Stimulated activated naive CD8-positive, alpha-beta T cell treated with anti-CD3 and anti-CD28 coated beads, Interleukin-15, Interleukin-2, amounts not matched to agents 100 ng/mL and 50 ng/mL, for 24 hours (primary cell): ENCODE data around the gene LRIG1.
A peak's percentile ranks its signal among the peaks of the same experiment; 100 is the strongest.

Experiments used
- H3K27ac Mint-ChIP-seq: one replicate; pipeline ENCODE4 v1.8.0; 2021; ENCODE audit warnings: mild to moderate bottlenecking, mixed read lengths
- H3K27me3 Mint-ChIP-seq: one replicate; pipeline ENCODE4 v1.8.0; 2021; ENCODE audit warnings: mixed read lengths
- H3K36me3 Mint-ChIP-seq: one replicate; pipeline ENCODE4 v1.8.0; 2021; ENCODE audit warnings: low read depth, mixed read lengths
- H3K4me1 Mint-ChIP-seq: one replicate; pipeline ENCODE4 v1.8.0; 2021; ENCODE audit warnings: low read depth, mixed read lengths
- H3K4me3 Mint-ChIP-seq: one replicate; pipeline ENCODE4 v1.8.0; 2021; ENCODE audit warnings: mild to moderate bottlenecking, mixed read lengths
- H3K9me3 Mint-ChIP-seq: one replicate; pipeline ENCODE4 v1.8.0; 2021; ENCODE audit warnings: mixed read lengths

LRIG1 gene

DNA sequence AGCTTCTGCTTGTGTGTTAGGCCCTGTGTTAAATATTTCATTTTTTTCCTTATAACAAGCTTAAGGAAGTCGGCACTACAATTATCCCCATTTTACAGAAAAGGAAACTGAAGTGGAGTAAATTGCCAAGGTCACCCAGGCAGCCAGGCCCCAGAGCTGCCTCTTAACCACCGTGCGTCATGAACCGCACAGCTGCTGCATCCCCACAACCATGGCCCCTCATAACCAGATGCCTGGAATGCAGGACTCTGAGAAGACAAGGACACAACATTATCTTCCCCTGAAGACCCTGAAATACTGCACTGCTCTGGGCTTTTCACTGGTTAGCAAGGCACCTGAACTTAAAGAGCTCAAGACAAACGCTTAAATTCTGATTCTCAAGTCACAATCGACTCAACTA is 14.6 kb downstream of the LRIG1 start:
- Mint-ChIP-seq H3K9me3 (no peaks in the 10 kb centered on the region), H3K4me1 (peaks cover 83% of the 10 kb centered on the region), H3K4me3 (no peak overlapping the region), H3K36me3 (peaks cover 3% of the 10 kb centered on the region), H3K27me3 (no peaks in the 10 kb centered on the region), H3K27ac (no peak overlapping the region)

DNA sequence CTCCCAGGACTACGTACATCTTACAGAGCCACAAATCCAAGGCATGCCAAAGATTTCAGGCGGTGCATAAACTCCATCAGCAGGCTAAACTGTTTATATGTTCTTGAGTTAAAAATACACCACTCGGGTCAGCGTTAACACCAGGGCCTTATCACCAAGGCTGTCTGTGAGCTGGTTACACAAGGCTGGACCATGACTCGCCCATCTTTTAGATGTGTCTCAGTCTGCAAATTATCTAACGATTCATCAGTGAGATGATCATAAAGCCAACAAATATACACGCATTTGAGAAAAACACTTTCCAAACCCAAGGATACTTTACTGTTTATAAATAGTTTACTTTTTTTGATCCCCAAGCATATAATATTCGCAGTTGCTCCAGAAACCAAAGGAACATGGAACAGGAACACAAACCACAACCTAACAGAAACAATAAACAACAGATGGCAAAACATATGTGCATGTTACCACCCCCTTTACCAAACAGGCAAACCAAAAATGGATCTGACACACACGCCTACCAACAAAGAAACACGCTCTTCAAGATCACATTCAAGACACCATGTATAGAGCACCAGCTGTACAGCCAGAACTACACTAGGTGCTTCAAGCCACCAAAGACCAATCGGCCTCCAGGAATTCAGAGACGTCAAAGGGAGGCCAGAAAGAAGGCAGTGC is 15.4 kb downstream of the LRIG1 start:
- H3K4me3 Mint-ChIP-seq: no peak overlapping the region
- no peaks in the 10 kb centered on the region for H3K27me3 Mint-ChIP-seq
- H3K27ac Mint-ChIP-seq: no peak overlapping the region
- peaks cover 6% of the 10 kb centered on the region for H3K36me3 Mint-ChIP-seq
- no peaks in the 10 kb centered on the region for H3K9me3 Mint-ChIP-seq
- peaks cover 85% of the 10 kb centered on the region for H3K4me1 Mint-ChIP-seq

GRCh38 chr3:66484106-66484844 is 16.5 kb downstream of the LRIG1 start:
- Mint-ChIP-seq H3K36me3 (peaks cover 18% of the 10 kb centered on the region), H3K27ac (no peak overlapping the region), H3K4me3 (no peak overlapping the region), H3K9me3 (peaks cover 3% of the 10 kb centered on the region), H3K4me1 (peaks cover 85% of the 10 kb centered on the region), H3K27me3 (peaks cover 2% of the 10 kb centered on the region)

DNA sequence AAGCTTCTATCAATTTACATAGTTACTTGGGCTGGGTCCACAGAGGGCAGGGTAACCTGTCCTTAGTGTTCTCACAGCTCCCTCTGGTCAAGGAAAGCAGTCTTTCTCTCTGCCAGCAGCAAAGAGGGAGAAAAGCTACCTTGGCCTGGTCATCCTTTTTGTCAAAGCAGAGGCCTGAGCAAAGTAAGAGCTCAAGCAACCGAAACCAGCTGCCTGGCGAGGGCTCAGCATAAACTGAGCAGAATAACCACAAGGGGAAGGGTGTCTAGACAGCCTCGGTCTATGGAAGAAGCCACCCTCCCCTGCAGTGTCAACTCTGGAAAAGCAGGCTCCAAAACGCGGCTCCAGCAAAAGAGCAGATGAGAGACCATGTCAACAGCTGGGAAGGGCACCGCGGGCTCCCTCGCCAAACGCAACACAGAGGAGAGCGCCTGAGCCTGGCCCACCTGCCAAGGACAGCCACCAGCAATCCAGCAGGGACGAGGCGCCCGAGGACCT is 17.4 kb downstream of the LRIG1 start:
- H3K27ac Mint-ChIP-seq: no peak overlapping the region
- peaks cover 3% of the 10 kb centered on the region for H3K27me3 Mint-ChIP-seq
- no peak overlapping the region for H3K4me3 Mint-ChIP-seq
- H3K36me3 Mint-ChIP-seq: peaks cover 22% of the 10 kb centered on the region
- peaks cover 7% of the 10 kb centered on the region for H3K9me3 Mint-ChIP-seq
- peaks cover 85% of the 10 kb centered on the region for H3K4me1 Mint-ChIP-seq

- Mint-ChIP-seq H3K4me1 (peaks cover 88% of the 10 kb centered on the region), H3K27me3 (peaks cover 3% of the 10 kb centered on the region), H3K27ac (no peak overlapping the region), H3K4me3 (no peak overlapping the region), H3K9me3 (peaks cover 7% of the 10 kb centered on the region), H3K36me3 (peaks cover 22% of the 10 kb centered on the region)
These were observed 17.8 kb downstream of the LRIG1 start for GRCh38 chr3:66483006-66483405.

- Mint-ChIP-seq H3K9me3 (peaks cover 7% of the 10 kb centered on the region), H3K27ac (no peak overlapping the region), H3K4me1 (peaks cover 91% of the 10 kb centered on the region), H3K4me3 (peak overlapping the region; percentile 50), H3K36me3 (peaks cover 22% of the 10 kb centered on the region), H3K27me3 (peaks cover 3% of the 10 kb centered on the region)
These were observed 18.8 kb downstream of the LRIG1 start for GRCh38 chr3:66482018-66482404.

- peaks cover 22% of the 10 kb centered on the region for H3K36me3 Mint-ChIP-seq
- H3K27me3 Mint-ChIP-seq: peaks cover 3% of the 10 kb centered on the region
- H3K4me1 Mint-ChIP-seq: peaks cover 85% of the 10 kb centered on the region
- H3K4me3 Mint-ChIP-seq: peak overlapping the region; percentile 68
- H3K27ac Mint-ChIP-seq: peak overlapping the region; percentile 88
- peaks cover 7% of the 10 kb centered on the region for H3K9me3 Mint-ChIP-seq
These were observed 19.5 kb downstream of the LRIG1 start for GRCh38 chr3:66481071-66482017.

DNA sequence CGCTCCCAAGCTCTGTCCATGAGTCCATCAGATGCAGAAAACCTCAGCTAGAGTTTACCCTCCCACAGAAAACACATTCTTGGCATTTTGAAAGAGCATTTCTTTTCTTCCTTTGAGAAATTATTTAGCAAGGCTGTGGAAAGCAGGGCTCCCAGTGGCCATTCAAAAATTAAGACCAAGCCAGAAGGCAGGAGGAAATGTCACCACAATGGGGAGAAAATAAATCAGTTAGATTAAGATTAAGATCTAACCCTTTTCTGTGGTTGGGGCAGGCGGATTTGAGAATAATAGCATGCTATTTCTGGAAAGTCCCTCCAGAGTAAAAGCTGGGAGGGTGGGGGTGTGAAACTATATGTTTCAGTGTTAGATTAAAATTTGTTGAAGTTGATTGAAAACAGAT is 20.2 kb downstream of the LRIG1 start:
- peaks cover 7% of the 10 kb centered on the region for H3K9me3 Mint-ChIP-seq
- H3K4me3 Mint-ChIP-seq: peak overlapping the region; percentile 68
- H3K27me3 Mint-ChIP-seq: peaks cover 3% of the 10 kb centered on the region
- H3K4me1 Mint-ChIP-seq: peaks cover 80% of the 10 kb centered on the region
- H3K36me3 Mint-ChIP-seq: peaks cover 20% of the 10 kb centered on the region
- H3K27ac Mint-ChIP-seq: peak overlapping the region; percentile 88

DNA sequence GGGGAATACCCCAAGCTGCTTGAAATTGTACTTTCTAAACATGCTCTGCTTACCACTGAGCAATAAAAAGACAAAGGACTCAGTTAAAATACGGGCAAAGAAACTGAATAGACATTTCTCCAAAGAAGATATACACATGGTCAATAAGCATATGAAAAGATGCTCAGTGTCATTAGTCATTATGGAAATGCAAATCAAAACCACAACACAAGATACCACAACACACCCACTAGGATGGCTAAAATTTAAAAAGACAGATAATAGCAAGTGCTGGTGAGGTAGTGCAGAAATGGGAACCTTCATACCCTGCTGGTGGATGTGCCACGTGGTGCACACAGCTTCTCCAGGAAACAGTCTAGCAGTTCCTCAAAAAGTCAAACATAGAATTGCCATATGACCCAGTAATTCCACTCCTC is 21.3 kb downstream of the LRIG1 start:
- Mint-ChIP-seq H3K4me3 (peak overlapping the region; percentile 38), H3K9me3 (peaks cover 7% of the 10 kb centered on the region), H3K27ac (peak overlapping the region; percentile 88), H3K36me3 (peaks cover 19% of the 10 kb centered on the region), H3K4me1 (peaks cover 73% of the 10 kb centered on the region), H3K27me3 (peaks cover 3% of the 10 kb centered on the region)

DNA sequence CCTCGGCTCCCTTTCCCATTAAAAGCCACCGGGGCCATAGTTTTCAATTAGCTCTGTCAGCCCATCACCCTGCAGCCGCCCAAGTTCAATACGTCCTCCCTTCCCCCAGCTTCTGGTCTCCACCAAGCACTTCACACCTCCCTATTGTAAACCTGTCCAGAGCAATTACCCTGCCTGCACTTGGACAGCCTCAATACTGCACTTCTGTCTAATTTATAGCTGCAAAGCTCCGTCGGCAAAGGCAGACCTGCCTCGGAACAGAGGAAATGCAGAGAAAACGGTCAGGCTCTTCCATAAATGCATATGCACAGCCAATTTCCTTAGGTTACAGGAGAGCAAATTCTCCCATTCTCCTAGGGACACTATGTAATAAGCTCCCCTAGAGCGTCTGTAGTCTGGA is 21.9 kb downstream of the LRIG1 start:
- peak overlapping the region; percentile 88 for H3K27ac Mint-ChIP-seq
- no peak overlapping the region for H3K4me3 Mint-ChIP-seq
- H3K36me3 Mint-ChIP-seq: peaks cover 19% of the 10 kb centered on the region
- peaks cover 7% of the 10 kb centered on the region for H3K9me3 Mint-ChIP-seq
- peaks cover 3% of the 10 kb centered on the region for H3K27me3 Mint-ChIP-seq
- H3K4me1 Mint-ChIP-seq: peaks cover 67% of the 10 kb centered on the region

DNA sequence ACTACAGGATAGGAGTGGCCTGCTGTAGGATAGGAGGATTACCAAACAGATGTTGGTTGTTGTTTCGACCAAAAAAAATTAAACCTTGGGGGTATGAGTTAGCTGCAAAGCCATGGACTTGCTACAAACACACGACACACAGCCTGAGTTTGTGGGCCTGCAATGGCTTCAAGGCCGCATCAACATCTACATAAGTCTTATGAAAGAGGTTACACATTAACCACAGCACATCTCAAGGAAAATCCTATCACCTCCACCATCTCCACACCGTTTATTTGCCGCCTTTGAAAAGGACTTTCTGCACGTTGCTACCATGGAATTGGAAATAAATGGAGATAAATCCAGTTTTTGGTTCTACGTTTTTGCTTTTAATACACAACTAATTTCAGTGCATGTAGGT is 23.0 kb downstream of the LRIG1 start:
- H3K36me3 Mint-ChIP-seq: peaks cover 19% of the 10 kb centered on the region
- no peak overlapping the region for H3K4me3 Mint-ChIP-seq
- peaks cover 56% of the 10 kb centered on the region for H3K4me1 Mint-ChIP-seq
- H3K27ac Mint-ChIP-seq: no peak overlapping the region
- peaks cover 7% of the 10 kb centered on the region for H3K9me3 Mint-ChIP-seq
- H3K27me3 Mint-ChIP-seq: peaks cover 3% of the 10 kb centered on the region

- Mint-ChIP-seq H3K36me3 (peaks cover 19% of the 10 kb centered on the region), H3K4me1 (peaks cover 49% of the 10 kb centered on the region), H3K27me3 (peaks cover 3% of the 10 kb centered on the region), H3K9me3 (peaks cover 7% of the 10 kb centered on the region), H3K27ac (no peak overlapping the region), H3K4me3 (no peak overlapping the region)
These were observed 23.9 kb downstream of the LRIG1 start for GRCh38 chr3:66476852-66477381.

- H3K36me3 Mint-ChIP-seq: peaks cover 16% of the 10 kb centered on the region
- no peak overlapping the region for H3K27ac Mint-ChIP-seq
- H3K27me3 Mint-ChIP-seq: peaks cover 3% of the 10 kb centered on the region
These were observed 25.3 kb downstream of the LRIG1 start for GRCh38 chr3:66475386-66476020.

DNA sequence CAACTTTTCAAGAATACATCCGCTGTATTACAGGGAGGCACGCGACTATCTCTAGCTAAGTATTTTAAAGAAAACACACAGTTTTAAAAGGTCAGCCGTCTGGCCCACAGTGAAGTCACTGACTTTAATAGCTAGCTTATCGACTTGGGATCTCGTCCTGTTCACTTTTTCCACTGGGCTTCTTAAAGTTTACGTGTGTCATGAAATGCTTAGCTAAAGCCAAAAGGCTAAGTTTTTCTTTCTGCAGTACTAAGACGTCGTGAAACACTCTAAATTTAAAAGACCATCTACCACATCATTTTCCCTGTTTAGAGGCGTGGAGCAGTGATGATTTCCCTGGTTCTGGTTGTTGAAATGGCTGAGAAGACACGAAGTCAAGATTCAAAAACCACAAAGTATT is 27.1 kb downstream of the LRIG1 start:
- H3K27me3 Mint-ChIP-seq: no peaks in the 10 kb centered on the region
- peak overlapping the region; percentile 74 for H3K4me3 Mint-ChIP-seq
- H3K36me3 Mint-ChIP-seq: peaks cover 10% of the 10 kb centered on the region
- peak overlapping the region; percentile 95 for H3K27ac Mint-ChIP-seq
- H3K9me3 Mint-ChIP-seq: peaks cover 4% of the 10 kb centered on the region
- H3K4me1 Mint-ChIP-seq: peaks cover 37% of the 10 kb centered on the region

More at GRCh38 chr3:66475386-66476020, 25.3 kb downstream of the LRIG1 start:
- Mint-ChIP-seq H3K9me3 (peaks cover 7% of the 10 kb centered on the region), H3K4me1 (peaks cover 37% of the 10 kb centered on the region), H3K4me3 (no peak overlapping the region)
